GM21786 (cell line): ENCODE data around the gene ZBTB2.
"Not testable (repeated sequence)": the region's sequence is repeated elsewhere in the genome, so short reads cannot be mapped to it uniquely, and the experiment has no call there.

Experiments used
- ATAC-seq: cut with Tn5 transposase; IDR thresholded peaks from one replicate; pipeline ENCODE4 v1.9.1; 2021; ENCODE audit not compliant: unreplicated experiment

The ZBTB2 gene

DNA sequence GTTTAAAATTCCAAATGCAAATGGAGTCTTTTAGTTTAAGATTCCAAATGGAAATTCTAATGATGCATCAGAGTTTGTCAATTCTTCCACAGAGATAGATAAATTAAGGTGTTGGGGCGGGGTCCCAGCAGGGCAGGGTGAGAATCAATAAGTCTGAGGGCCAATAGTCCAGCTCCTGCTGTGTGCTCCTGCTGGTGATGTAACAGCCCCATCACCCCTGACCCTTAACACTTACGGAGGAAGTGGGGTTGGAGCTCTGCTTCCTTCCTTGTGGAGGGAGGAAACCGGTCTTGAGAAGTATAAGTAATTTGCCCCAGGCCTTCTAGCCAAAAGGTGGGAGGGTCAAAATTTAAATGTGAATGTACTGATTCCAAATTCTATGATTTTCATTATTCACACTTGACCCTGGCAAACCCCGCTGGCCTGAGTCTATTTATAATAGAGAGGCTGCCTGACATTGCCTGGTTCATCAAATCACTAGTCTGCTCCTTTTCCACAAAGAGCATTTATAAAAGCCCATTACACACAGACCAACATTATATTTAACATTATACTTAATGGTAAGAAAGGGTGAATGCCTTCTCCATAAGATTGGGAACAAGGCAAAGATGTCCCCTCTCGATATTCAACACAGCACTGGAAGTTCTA, 17.2 kb downstream of the ZBTB2 start:
- ATAC-seq = no peak

DNA sequence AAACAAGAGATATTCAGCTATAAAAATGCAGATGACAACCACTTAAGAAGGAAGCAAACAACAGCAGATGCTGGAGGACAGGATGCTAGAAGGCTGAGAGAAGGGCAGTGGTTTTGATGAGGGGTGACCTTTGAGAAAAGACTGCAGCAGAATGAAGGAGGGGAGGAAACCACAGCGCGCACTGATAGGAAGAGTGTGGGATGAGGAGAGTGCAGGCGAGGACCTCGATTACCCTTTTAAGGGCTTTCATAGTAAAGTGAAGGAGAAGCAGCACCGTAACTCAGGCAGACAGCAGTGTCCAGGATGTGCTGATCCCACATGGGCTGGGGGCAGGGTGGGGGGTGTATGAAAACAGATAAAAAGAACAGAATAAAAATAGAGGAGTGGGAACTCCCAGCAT, 19.2 kb downstream of the ZBTB2 start:
- no peak for ATAC-seq

DNA sequence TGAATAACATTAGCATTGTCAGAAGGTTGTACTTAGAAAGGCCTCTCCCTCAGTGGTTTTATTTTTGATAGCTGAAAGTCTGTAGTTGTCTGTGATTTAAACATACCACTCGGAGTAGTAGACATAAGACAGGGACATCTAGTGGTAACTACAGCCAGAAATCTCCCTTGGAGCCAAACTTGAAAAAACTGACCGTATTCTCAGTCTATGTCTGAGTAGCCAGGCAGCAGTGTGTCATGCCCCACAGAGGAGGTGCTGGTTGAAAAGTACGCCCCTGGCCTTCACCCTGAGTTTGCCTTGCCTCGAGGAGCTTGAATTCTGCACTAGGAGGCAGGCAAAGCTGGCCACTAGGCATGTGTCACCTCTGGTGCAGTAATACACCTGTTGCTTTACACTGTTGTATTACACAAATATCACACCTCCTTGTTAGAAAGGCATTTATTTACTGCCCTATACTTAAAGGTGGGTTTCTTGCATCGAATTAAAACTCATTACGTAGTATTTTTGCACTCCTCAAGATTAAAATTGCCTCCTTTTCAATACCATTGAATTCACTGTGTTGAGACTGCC, 20.8 kb downstream of the ZBTB2 start:
- no peak for ATAC-seq

DNA sequence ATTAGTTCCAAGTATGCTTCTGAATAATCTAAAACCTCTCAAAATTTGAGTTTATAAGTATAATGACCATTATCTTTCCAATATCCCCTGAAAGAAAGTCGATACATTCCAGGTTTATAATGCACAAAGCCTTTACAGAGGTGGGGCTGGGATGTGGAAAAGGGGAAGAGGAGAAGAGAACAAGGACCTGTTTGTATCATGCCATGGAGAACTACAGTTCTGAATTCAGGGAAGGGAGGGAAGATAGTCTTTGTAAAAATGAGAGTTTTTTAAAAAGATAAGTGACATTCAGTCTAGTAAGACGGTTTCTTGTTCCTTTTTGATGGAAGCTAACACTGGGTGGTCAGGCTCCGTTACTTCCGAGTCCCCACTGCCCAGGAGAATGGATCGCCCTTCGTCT, 26.1 kb downstream of the ZBTB2 start:
- no peak for ATAC-seq

DNA sequence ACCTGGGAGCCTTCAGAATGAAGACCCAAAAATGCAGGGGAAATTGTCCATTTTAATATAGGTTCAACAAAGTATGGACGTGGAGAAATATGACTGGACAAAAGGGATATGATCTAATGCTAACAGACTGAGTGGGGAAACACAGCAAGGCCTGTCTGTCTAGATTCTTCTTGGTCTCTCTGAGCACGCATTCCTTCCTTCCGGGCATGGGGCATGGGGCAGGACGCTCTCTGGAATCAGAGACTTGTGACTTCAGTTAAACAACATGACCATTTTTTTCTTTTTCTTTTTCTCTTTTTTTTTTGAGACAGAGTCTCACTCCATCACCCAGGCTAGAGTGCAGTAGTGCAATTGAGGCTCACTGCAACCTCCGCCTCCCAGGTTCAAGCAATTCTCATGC, 31.9 kb downstream of the ZBTB2 start:
- ATAC-seq = no peak

DNA sequence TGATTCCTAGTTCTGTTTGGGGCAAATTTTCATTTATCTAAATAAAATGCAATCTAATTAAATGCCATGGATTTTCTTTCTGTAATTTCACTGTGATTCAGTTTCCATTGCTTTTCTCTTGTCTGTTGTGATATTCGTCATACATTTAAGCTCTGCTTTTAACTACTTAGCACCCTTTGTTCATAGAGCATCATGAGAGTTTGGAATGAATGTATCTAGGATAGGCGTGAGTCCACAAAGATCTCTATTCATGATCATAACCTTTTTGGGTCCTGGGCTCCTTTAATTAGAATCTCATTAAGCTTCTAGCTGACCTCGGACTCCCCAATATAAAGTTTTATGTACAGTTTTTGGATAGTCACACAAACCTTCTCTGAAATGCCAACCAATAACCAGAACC, 32.9 kb downstream of the ZBTB2 start:
- no peak for ATAC-seq

DNA sequence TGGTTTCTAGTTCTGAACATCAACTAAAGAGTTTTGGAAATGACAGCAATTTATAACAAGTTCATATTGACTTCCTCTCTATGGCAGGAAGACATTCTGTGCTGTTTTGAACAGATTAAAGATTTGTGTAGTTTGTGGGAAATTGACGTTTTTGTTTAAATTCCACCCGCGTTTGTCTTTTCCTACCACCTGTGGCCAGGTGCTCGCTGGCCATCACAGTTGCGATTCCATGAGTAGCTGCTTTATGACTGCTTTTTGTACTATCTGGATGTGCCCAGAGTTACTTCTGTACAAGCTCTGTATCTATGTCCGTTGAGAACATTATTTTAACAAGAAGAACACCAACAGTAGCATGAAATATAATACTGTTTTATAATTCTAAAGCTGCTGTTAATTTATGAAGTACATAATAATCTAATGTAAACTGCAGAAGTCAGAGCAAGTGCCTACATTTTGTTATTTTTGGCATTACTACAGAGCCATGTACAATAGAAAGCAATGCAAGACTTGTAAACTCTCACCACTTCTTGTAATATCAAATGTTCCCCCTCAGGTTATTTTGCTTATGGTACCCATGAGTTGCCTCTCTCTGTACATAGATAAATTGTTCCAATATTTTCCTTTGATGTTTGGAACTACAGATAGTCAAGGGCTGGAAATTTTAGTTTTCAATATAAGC, 33.5 kb downstream of the ZBTB2 start:
- no peak for ATAC-seq

DNA sequence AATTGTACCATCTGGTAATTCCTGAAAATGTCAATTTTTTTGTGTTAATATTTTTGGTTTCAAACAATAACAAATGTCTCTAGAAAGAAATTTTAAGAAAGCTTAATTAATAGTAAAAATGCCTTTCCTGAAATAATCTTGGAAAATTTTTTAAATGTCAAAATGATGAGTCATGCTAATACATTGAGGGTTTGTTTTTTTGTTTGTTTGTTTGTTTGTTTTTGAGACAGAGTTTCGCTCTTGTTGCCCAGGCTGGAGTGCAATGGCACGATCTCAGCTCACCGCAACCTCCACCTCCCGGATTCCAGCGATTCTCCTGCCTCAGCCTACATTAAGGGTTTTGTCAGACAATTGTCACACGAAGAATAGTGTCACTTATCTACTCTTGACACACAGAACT, 34.4 kb downstream of the ZBTB2 start:
- not testable (repeated sequence) for ATAC-seq

DNA sequence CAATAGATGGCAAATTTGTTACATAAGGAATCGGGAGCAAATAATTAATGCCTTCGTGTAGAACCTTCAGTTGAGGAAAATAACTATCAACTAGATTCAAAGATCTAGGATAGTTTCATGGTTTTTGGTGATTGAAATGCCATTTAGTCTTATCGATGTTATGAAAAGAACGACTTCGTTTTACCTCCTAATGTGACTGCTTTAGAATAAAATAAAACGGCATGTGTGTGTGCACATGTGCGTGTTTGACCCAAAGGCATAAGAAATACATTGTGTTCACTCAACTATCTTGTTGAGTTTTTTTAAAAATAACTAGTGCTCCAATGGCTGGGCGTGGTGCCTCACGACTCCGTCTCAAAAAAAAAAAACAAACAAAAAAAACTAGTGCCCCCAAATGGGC, 37.6 kb downstream of the ZBTB2 start:
- ATAC-seq = no peak

DNA sequence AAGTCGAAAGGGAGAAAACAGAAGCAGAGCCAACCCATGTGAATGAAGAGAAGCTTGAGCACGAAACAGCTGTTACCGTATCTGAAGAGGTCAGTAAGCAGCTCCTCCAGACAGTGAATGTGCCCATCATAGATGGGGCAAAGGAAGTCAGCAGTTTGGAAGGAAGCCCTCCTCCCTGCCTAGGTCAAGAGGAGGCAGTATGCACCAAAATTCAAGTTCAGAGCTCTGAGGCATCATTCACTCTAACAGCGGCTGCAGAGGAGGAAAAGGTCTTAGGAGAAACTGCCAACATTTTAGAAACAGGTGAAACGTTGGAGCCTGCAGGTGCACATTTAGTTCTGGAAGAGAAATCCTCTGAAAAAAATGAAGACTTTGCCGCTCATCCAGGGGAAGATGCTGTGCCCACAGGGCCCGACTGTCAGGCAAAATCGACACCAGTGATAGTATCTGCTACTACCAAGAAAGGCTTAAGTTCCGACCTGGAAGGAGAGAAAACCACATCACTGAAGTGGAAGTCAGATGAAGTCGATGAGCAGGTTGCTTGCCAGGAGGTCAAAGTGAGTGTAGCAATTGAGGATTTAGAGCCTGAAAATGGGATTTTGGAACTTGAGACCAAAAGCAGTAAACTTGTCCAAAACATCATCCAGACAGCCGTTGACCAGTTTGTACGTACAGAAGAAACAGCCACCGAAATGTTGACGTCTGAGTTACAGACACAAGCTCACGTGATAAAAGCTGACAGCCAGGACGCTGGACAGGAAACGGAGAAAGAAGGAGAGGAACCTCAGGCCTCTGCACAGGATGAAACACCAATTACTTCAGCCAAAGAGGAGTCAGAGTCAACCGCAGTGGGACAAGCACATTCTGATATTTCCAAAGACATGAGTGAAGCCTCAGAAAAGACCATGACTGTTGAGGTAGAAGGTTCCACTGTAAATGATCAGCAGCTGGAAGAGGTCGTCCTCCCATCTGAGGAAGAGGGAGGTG, 38.7 kb downstream of the ZBTB2 start:
- ATAC-seq = no peak

DNA sequence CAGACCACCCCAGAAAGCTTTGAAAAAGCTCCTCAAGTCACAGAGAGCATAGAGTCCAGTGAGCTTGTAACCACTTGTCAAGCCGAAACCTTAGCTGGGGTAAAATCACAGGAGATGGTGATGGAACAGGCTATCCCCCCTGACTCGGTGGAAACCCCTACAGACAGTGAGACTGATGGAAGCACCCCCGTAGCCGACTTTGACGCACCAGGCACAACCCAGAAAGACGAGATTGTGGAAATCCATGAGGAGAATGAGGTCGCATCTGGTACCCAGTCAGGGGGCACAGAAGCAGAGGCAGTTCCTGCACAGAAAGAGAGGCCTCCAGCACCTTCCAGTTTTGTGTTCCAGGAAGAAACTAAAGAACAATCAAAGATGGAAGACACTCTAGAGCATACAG, 39.6 kb downstream of the ZBTB2 start:
- no peak for ATAC-seq

DNA sequence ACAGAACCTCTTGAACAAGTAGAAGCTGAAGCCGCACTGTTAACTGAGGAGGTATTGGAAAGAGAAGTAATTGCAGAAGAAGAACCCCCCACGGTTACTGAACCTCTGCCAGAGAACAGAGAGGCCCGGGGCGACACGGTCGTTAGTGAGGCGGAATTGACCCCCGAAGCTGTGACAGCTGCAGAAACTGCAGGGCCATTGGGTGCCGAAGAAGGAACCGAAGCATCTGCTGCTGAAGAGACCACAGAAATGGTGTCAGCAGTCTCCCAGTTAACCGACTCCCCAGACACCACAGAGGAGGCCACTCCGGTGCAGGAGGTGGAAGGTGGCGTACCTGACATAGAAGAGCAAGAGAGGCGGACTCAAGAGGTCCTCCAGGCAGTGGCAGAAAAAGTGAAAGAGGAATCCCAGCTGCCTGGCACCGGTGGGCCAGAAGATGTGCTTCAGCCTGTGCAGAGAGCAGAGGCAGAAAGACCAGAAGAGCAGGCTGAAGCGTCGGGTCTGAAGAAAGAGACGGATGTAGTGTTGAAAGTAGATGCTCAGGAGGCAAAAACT, 40.1 kb downstream of the ZBTB2 start:
- ATAC-seq = no peak

DNA sequence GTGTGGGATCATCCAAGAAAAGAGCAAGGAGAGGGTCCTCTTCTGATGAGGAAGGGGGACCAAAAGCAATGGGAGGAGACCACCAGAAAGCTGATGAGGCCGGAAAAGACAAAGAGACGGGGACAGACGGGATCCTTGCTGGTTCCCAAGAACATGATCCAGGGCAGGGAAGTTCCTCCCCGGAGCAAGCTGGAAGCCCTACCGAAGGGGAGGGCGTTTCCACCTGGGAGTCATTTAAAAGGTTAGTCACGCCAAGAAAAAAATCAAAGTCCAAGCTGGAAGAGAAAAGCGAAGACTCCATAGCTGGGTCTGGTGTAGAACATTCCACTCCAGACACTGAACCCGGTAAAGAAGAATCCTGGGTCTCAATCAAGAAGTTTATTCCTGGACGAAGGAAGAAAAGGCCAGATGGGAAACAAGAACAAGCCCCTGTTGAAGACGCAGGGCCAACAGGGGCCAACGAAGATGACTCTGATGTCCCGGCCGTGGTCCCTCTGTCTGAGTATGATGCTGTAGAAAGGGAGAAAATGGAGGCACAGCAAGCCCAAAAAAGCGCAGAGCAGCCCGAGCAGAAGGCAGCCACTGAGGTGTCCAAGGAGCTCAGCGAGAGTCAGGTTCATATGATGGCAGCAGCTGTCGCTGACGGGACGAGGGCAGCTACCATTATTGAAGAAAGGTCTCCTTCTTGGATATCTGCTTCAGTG, 40.8 kb downstream of the ZBTB2 start:
- ATAC-seq = no peak

DNA sequence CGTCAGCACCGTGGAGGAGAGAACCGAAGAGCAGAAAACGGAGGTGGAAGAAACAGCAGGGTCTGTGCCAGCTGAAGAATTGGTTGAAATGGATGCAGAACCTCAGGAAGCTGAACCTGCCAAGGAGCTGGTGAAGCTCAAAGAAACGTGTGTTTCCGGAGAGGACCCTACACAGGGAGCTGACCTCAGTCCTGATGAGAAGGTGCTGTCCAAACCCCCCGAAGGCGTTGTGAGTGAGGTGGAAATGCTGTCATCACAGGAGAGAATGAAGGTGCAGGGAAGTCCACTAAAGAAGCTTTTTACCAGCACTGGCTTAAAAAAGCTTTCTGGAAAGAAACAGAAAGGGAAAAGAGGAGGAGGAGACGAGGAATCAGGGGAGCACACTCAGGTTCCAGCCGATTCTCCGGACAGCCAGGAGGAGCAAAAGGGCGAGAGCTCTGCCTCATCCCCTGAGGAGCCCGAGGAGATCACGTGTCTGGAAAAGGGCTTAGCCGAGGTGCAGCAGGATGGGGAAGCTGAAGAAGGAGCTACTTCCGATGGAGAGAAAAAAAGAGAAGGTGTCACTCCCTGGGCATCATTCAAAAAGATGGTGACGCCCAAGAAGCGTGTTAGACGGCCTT, 41.6 kb downstream of the ZBTB2 start:
- ATAC-seq = no peak

DNA sequence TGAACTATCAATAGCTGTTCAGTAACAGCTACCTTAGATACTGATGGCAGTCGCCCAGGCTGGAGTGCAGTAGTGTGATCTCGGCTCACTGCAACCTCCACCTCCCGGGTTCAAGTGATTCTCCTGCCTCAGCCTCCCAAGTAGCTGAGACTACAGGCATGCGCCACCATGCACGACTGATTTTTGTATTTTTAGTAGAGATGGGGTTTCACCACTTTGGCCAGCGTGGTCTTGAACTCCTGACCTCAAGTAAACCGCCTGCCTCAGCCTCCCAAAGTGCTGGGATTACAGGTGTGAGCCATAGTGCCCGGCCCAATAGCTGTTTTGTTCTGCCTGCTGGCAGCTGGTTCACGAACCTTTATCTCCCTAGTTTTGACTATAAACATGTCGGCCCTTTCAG, 48.6 kb downstream of the ZBTB2 start:
- ATAC-seq = not testable (repeated sequence)

DNA sequence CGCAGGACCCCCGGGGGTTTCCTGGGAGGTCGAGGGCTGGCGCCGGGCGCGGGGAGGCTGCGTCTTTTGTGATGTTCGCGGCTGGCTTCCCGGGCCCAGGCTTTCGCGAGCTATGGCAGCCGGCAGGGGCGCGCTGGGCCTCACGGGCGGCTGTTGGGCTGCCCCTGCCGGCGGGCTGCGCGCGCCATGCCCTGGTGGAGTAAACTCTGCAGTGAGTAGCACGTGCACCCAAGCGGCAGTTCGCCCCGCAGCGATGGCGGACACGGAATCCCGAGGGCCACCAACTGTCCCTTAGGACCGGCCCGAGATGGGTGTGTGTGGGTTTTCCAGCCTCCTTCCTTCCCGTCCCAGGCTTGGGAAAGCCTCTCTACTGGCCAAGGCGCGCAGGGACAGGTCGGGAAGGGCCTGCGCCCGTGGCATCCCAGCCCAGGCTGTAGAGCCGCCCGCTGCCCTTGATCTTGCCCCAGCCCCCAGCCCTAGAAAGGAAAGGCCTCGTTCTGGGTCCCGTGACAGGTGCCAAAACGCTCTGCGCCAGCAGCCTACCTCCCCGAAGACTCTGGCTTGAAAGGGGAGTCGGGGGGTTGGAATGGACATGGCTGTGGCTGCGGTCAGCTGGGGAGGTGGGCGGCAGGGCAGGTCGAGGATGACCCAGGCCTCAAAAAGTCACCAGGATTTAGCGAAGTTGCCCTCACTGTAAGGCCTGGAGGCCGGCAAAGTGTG, 49.7 kb downstream of the ZBTB2 start:
- ATAC-seq = no peak

DNA sequence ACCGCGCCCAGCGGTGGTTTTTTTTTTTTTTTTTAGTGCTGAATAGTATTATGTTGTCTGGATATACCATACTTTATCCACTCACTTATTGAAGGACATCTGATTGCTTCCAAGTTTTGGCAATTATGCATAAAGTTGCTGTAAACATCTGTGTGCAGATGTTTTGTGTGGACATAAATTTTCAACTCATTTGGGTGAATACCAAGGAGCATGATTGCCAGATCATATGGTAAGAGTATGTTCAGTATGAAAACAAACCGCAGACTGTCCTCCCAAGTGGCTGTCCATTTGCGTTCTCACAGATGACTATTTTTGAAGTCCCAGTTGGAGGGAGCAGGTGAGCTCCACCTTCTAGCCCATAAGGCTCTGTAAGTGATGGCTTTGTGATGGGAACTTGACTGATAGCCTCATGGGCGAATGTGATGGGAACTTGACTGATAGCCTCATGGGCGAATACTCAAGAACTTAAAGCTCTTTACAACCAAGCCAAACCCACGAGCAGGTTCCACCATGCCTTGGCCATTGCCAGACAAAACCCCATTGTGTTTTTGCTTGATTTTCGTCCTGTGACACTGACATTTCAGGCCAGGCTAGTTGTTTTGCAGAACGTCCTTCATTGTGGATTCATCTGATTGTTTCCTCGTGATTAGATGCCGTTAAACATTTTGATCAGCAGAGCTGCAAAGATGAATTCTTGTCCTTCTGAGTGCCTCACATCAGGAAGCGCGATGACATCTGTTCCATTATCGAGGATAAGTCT, 51.0 kb downstream of the ZBTB2 start:
- no peak for ATAC-seq

DNA sequence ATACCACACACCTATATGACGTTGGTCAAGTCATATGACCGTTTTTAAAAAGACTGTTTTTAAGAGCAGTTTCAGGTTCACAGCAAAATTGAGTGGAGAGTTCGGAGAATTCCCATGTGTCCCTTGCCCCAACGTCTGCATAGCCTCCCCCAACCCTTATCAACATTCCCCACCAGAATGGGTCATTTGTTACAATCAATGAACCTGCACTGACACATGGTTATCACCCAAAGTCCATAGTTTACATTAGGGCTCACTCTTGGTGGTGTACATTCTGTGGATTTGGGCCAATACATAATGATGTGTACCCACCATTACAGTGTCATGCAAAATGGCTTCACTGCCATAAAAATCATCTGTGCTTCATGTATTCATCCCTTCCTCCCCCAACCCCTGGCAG, 52.0 kb downstream of the ZBTB2 start:
- no peak for ATAC-seq
